ENCODE measurements around the gene ZGLP1. TPM values are rescaled to one million over a fixed set of nuclear protein-coding genes. Genes with fewer than 3 reads are reported as not detected.
"Not testable (repeated sequence)": the region's sequence is repeated elsewhere in the genome, so short reads cannot be mapped to it uniquely, and the experiment has no call there.

Gene ZGLP1
- total RNA-seq, 1 donor from 2014 or later, result 6.2 TPM

DNA sequence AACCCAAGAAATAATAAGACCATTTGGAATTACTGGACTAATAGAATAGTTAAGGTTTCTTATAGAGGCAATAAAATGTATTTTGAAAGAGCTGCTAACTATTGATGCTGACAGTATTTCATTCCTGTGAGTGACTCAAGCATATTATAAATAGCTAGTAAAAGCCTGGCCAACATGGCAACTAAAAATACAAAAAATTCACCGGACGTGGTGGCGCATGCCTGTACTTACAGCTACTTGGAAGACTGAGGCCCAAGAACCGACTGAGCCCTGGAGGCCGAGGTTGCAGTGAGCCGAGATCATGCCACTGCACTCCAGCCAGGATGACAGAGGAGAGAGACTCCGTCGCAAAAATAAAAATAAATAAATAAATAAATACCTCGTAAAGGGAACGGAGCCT lies 35.2 kb upstream of the ZGLP1 start:
- no peak overlapping the region for H3K27ac ChIP-seq
- DNase-seq (no peak), ATAC-seq (no peak)
- no peaks in the 10 kb centered on the region for H3K9me3 ChIP-seq
- peaks cover 5% of the 10 kb centered on the region for H3K36me3 ChIP-seq
- no peaks in the 10 kb centered on the region for H3K27me3 ChIP-seq (ENCODE audit: low read depth)
- H3K4me3 ChIP-seq, result no peak overlapping the region
- TF ChIP-seq, protein P1, sequence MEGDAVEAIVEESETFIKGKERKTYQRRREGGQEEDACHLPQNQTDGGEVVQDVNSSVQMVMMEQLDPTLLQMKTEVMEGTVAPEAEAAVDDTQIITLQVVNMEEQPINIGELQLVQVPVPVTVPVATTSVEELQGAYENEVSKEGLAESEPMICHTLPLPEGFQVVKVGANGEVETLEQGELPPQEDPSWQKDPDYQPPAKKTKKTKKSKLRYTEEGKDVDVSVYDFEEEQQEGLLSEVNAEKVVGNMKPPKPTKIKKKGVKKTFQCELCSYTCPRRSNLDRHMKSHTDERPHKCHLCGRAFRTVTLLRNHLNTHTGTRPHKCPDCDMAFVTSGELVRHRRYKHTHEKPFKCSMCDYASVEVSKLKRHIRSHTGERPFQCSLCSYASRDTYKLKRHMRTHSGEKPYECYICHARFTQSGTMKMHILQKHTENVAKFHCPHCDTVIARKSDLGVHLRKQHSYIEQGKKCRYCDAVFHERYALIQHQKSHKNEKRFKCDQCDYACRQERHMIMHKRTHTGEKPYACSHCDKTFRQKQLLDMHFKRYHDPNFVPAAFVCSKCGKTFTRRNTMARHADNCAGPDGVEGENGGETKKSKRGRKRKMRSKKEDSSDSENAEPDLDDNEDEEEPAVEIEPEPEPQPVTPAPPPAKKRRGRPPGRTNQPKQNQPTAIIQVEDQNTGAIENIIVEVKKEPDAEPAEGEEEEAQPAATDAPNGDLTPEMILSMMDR (IDR thresholded peaks at IDR 0.05), result no peak
- intact Hi-C loops (cut with DNase I), result no loop called here
- H3K4me1 ChIP-seq, result peaks cover 4% of the 10 kb centered on the region

DNA sequence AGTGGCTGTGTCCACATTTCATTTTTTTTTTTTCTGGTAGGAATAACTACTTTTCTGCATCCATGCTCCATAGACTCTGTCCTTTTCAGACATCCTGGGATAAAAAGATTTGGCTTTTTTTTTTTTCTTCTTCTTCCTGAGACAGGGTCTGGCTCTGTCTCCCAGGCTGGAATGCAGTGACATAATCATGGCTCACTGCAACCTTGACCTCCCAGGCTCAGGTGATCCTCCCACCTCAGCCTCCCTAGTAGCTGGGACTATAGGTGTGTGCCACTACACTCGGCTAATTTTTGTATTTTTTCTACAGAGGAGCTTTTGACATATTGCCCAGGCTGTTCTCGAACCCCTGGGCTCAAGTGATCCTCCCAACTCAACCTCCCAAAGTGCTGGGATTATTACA lies 33.9 kb upstream of the ZGLP1 start:
- no peak overlapping the region for H3K4me3 ChIP-seq
- H3K27ac ChIP-seq, result no peak overlapping the region
- TF ChIP-seq, protein P1 (IDR thresholded peaks at IDR 0.05), result no peak
- ATAC-seq (no peak), DNase-seq (no peak)
- intact Hi-C loops (cut with DNase I), result no loop called here
- no peaks in the 10 kb centered on the region for H3K9me3 ChIP-seq
- no peaks in the 10 kb centered on the region for H3K27me3 ChIP-seq (ENCODE audit: low read depth)
- H3K4me1 ChIP-seq, result peaks cover 4% of the 10 kb centered on the region
- H3K36me3 ChIP-seq, result no peaks in the 10 kb centered on the region

DNA sequence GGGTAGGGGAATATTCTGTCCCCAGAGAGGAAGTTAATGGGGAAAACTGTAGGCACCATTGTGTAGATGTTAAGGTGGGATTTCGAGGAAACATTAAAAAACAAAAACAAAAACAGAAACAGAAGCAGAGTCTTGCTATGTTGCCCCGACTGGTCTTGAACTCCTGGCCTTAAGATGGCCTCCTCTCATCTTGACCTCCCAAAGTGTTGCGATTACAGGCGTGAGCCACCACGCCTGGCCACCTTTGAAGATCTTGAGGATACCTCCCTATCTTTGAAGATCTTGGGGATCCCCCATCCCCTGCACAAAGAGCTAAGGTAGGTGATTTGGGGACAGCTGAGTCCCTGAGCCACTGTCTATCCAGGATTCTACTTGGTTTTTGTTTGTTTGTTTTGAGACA lies 30.4 kb upstream of the ZGLP1 start:
- TF ChIP-seq, protein P1 (IDR thresholded peaks at IDR 0.05), result no peak
- Histone ChIP-seq H3K27ac (peak overlapping the region; percentile 62), H3K27me3 (ENCODE audit: low read depth) (no peaks in the 10 kb centered on the region), H3K4me3 (no peak overlapping the region), H3K36me3 (no peaks in the 10 kb centered on the region), H3K4me1 (peaks cover 6% of the 10 kb centered on the region), H3K9me3 (no peaks in the 10 kb centered on the region)
- intact Hi-C loops (cut with DNase I), result no loop called here
- ATAC-seq (no peak), DNase-seq (no peak)

DNA sequence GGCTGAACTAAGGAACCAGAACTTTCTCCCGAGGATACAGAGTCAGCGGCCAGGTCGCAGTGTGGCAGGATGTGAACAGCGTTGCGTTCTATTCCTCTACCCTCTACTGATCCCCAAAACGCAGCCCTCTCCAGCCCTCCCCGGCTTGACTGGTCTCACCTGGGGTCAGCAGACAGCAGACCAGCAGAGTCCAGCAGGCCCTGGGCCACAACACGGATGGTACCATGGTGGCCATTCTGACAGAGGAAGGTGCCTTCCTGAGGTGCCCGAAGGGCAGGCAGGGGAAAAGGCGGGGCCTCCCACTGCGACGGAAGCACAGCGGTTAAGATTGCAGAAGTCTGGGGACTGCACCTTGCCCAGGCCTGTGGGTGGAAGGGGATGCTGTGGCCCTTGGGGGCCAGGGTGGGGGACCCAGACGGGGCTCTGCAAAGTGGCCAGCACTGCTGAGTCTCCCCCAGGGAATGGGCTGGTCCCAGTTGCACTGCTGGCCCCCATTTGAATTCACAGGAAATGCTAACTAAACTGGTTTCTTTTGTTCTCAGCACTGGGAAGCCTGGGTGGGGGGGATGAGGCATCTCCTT lies 29.9 kb upstream of the ZGLP1 start, which contains the start of gene ICAM3:
TSS of gene ICAM3 (minus strand) at position 245 of the 581 bp plus-strand sequence. CDS start at position 235, 10 bp downstream.
- H3K27me3 ChIP-seq (ENCODE audit: low read depth), result no peaks in the 10 kb centered on the region

DNA sequence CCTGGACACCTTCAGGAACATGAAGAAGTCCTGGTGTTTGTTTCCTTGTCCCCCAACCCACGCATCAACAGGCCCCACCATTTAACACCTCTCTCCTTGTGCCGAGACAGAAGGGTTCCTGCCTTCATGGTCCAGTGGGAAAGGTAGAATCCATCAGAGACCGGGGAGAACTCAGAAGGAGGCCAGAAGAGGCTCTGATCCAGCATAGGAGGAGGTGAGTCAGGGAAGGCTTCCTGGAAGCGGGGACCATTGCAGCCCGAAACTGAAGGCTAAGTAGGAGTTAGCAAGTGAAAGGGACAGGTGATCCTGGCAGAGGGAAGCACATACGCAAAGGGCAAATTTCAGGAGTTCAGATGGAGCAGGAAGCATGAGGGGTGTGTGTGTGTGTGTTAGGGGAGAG lies 29.3 kb upstream of the ZGLP1 start:
- Histone ChIP-seq H3K9me3 (no peaks in the 10 kb centered on the region), H3K27me3 (ENCODE audit: low read depth) (no peaks in the 10 kb centered on the region), H3K4me3 (peak overlapping the region; percentile 41), H3K27ac (peak overlapping the region; percentile 62), H3K36me3 (no peaks in the 10 kb centered on the region), H3K4me1 (peaks cover 14% of the 10 kb centered on the region)
- TF ChIP-seq, protein P1 (IDR thresholded peaks at IDR 0.05), result no peak
- ATAC-seq, result no peak
- intact Hi-C loops (cut with DNase I), result no loop called here
- no peak for DNase-seq

More for the DNA sequence above, 29.9 kb upstream of the ZGLP1 start, which contains the start of gene ICAM3:
- TF ChIP-seq, protein P1 (IDR thresholded peaks at IDR 0.05), result no peak
- Histone ChIP-seq H3K36me3 (no peaks in the 10 kb centered on the region), H3K9me3 (no peaks in the 10 kb centered on the region), H3K27ac (peak within 1 kb of the TSS; percentile 62), H3K4me1 (peaks cover 9% of the 10 kb centered on the region), H3K4me3 (peak within 1 kb of the TSS; percentile 41)
- ATAC-seq (peak in 1 of 2 donors; percentile 31), DNase-seq (peak; percentile 77)
- intact Hi-C loops (cut with DNase I), result no loop called here

DNA sequence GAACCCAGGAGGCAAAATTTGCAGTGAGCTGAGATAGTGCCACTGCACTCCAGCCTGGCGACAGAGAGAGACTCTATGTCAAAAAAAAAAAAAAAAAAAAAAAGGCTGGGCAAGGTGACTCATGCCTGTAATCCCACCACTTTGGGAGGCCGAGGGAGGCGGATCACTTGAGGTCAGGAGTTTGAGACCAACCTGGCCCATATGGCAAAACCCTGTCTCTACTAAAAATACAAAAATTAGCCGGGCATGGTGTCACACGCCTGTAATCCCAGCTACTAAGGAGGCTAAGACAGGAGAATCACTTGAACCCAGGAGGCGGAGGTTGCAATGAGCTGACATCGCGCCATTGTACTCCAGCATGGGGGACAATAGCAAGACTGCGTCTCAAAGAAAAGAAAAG lies 27.1 kb upstream of the ZGLP1 start:
- H3K36me3 ChIP-seq; intact Hi-C loops (cut with DNase I); H3K4me3 ChIP-seq; H3K27me3 ChIP-seq (ENCODE audit: low read depth); DNase-seq; H3K9me3 ChIP-seq; ATAC-seq; H3K27ac ChIP-seq: not testable (repeated sequence)
- peaks cover 27% of the 10 kb centered on the region for H3K4me1 ChIP-seq

All from lower lobe of right lung (tissue), 2 donors.